LNCAP (cell line): ENCODE measurements around the gene CIP2A.

ENCODE experiments used
- CTCF ChIP-seq: fragments of 450-650 bp; IDR thresholded peaks from 2 replicates; pipeline ENCODE4 v1.5.1; 2017; ENCODE audit warnings: mild to moderate bottlenecking

CIP2A gene

GRCh38 chr3:108562565-108562964, 26.7 kb downstream of the CIP2A start:
- no peak for TF ChIP-seq CTCF

GRCh38 chr3:108555966-108556581, 33.2 kb downstream of the CIP2A start:
- TF ChIP-seq CTCF, result no peak

GRCh38 chr3:108554913-108555571, 34.2 kb downstream of the CIP2A start:
- TF ChIP-seq CTCF, result no peak

DNA sequence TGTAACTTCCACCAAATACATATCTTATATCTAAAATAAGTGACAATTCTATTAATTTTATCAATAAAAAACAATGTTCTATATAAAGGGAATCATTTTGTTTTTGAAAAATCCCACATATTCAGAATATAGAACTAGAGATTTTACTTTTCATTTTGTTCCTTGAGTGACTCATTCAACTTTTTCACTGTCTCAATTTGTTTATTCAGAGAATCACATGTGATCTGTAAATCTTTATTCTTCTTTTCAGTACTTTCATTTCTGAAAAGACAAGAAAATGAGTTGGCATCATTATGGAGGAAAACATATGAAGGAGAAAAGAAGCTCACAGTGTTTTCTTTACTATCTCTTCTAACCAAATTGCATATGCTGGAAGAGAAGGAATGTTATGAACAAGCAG, 35.0 kb downstream of the CIP2A start:
- no peak for TF ChIP-seq CTCF

GRCh38 chr3:108552267-108553159, 36.7 kb downstream of the CIP2A start:
- peak; percentile 57; the same call in 1 of the 2 replicates for TF ChIP-seq CTCF

- TF ChIP-seq CTCF, result no peak
Measured at GRCh38 chr3:108548886-108549285, 40.4 kb downstream of the CIP2A start.

- no peak for TF ChIP-seq CTCF
Measured at GRCh38 chr3:108548304-108548703, 40.9 kb downstream of the CIP2A start.
